ENCODE results near the gene SLC12A4.

- TF ChIP-seq CTCF (IDR thresholded peaks at IDR 0.05) (no peak), POLR2A (IDR thresholded peaks at IDR 0.05) (no peak), POLR2AphosphoS5 (IDR thresholded peaks at IDR 0.05) (no peak), EP300 (IDR thresholded peaks at IDR 0.05) (no peak)
Observed at GRCh38 chr16:67982011-67982696, 13.7 kb upstream of the SLC12A4 start.

Data from suprapubic skin (tissue), 4 donors.